Esophagus mucosa (tissue), 1 donor: ENCODE data around the gene MEGF9. TPM values are rescaled to one million over a fixed set of nuclear protein-coding genes. Genes with fewer than 3 reads are reported as not detected.

Experiments used
- ATAC-seq: fragments of 200-7000 bp; cut with Tn5 transposase; one replicate; pipeline ENCODE4 v1.9.1; 2020
- total RNA-seq: library from RNA; stranded (reverse); gene quantifications from one replicate; pipeline ENCODE4 v1.2.4, GENCODE V29; 2023
- donor health status: DM: yes; HTN: yes; CAD: no.

MEGF9 gene
- total RNA-seq, 1 donor from 2014 or later: 9.8 TPM

- peak; percentile 86 for ATAC-seq
Measured at GRCh38 chr9:120619751-120620655, 94.3 kb downstream of the MEGF9 start.

DNA sequence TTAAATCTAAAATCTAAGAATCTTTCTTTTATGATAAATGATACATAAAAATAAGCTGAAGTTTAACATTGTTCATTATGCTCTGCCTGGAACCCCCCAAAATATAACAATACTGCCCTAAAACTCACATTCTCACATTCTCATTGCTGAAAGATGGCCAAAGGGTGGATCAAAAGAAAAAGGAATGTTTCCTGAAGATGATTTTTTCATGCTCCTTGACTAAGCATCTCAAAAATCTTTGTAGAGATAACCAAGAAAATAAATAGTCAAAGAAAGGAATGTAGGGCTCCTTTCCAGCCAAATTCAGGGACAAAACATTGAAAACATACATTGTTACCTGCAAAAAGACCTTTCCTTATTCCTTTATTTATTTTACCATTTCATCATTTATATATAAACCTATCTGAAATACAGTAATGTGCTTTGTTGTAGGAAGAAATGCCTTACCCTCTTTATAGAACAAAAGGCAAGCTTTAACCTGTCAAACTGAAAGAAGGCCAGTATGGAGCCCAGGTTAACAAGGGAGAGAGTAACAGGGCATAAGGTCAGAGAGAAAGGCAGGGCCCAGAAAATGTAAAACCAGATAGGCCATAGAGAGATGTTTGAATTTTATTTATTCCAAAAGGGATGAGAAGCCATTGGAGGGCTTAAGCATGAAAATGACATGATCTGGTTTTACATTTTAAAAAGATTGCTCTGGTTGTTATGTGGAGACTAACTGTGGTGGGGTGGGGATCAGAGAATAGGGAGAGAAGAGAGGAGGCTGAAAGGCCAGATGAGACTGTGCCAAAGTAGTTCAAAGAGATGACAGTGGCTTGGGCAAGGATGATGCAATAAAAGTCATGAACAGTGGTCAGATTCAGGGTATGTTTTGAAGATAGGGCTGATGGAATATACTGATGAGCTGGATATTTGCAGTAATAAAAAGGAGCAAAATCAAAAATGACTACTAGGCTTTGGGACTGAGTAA is 97.0 kb downstream of the MEGF9 start:
- ATAC-seq: no peak

- no peak for ATAC-seq
Measured at GRCh38 chr9:120612218-120612617, 102.1 kb downstream of the MEGF9 start.

DNA sequence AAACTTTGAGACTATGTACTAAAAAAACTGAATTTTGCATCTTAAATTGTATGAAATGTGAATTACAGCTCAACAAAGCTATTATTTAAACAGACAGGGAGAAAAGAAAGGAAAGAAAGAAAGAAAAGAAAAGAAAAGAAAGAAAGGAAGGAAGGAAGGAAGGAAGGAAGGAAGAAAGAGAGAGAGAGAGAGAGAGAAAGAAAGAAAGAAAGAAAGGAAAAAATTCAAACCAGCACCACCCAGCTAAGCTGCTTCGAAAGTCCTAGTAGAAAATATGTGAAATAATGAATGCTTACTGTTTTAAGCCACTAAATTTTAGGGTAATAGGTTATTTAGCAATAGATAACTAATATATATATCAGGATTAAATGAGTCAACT is 102.6 kb downstream of the MEGF9 start:
- ATAC-seq: no peak

GRCh38 chr9:120610975-120611689 is 103.1 kb downstream of the MEGF9 start:
- no peak for ATAC-seq

DNA sequence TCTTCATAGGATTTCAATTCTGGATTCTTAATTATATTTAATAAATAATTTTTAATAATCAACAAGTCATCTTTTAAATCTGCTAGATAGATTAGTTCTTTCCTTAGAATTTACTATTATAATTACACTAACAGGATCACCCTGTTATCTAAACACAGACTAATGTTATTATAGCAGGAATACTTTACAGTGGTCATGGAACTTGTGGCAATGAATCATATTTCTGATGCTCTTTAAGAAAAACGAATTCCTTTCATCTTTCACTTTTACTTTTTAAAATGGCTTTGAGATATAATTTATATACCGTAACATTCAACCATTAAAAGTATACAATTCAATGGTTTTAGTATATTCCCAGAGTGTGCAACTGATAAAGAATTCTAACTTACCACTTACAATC is 104.6 kb downstream of the MEGF9 start:
- no peak for ATAC-seq

- ATAC-seq: no peak
Measured at GRCh38 chr9:120608421-120608820, 105.8 kb downstream of the MEGF9 start.

DNA sequence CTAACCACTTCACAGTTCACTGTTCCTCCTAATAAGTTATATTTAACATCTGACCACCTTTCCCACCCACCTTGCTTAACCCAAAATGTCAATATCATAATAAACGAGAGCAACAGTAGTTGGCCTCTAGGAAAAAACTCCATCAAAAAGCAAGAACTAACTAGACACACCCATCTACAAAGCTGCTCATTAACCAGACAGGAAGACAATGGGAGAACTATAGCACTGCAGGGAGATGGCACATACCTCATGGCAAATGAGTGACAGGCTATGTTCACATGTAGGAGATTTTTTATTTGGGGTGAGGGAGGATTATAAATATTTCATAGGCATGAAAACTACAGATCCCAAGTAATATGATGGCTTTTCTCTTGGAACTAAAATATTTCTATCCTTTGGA is 110.7 kb downstream of the MEGF9 start:
- ATAC-seq: no peak

DNA sequence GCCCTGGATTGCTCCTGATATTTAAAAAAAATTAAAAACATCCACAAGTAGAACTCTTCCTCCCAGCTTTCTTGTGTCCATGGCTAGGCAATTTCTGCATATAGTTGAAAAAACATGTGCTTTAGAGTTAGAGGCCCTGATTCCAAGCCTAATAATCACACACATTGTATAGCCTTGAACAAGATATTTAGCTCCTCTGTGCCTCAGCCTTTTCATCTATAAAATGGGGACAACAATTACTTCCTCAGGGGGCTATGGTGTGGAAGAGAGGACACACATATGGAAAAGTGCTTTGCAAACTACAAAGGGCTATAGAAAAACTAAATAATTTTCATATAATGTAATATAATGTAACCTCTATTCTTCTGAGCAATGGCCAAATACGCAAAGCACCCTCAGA is 111.3 kb downstream of the MEGF9 start:
- no peak for ATAC-seq

DNA sequence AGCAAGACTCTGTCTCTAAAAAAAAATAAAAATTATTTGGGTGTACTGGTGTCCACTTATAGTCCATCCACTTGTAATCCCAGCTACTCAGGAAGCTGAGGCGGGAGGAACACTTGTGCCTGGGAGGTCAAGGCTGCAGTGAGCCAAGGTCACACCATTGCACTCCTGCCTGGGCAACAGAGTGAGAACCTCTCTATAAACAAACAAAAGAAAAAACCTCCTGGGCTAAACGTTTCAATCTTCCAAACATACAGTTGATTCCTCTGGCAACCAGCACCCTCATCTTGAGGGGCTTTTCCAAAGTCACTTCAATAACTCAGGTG is 120.4 kb downstream of the MEGF9 start:
- ATAC-seq: no peak

GRCh38 chr9:120593250-120593954 is 120.9 kb downstream of the MEGF9 start:
- ATAC-seq: no peak

DNA sequence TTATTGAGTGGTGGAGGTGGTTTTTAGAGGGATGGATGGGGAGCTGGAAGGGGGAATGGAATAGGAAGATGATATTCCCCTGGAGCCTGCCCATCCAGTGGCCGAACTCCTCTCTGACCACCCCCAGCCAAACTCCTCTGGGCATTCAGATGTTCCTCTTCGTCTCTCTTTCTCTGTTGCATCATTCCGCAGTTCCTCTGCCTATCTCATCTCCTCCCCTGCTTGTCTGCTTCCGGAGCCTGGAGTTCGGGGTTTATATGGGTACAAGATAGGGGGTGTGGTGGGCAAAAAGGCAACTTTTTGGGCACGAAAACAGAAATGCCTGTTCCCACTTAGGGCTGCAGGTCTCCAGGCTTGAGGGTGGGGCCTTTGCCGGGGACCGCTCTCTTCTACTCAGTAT is 122.1 kb downstream of the MEGF9 start:
- no peak for ATAC-seq

DNA sequence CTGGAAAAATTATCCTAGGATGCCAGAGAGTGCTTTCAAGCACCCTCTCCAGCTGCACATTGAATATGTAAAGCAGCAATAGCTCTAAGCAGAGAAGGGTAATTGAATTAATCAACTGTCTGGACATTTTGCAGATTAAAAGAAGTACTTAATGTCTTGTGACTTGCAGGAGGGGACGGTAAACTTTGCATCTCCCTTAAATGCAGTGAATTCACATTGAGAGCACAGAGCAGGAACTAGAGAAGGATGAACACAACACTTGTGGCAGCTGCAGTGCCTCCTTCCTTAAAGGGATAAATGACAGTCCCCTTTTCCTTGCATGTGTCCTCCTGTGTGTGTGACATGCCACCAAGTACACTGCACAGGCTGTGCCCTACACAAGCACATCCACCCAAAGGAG is 126.9 kb downstream of the MEGF9 start:
- ATAC-seq: no peak

DNA sequence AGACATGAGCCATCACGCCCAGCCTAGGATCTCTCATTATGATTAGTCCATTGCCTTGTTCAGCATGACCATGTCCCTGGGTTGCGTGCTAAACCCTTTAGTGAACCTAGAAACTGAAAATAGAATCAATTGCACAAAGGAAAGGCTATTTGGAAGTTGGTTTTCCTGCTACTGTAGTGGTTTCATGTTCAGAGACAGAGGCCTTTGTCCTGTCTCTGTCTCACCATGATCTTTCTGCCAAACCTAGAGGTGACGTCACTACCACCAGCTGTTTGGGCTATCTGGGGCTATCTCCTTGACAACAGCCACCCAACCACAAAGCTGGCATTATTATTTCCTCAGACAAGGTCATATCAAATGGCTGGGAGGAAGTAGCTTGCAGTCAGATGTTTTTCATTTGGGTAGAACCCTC is 130.3 kb downstream of the MEGF9 start:
- ATAC-seq: no peak

DNA sequence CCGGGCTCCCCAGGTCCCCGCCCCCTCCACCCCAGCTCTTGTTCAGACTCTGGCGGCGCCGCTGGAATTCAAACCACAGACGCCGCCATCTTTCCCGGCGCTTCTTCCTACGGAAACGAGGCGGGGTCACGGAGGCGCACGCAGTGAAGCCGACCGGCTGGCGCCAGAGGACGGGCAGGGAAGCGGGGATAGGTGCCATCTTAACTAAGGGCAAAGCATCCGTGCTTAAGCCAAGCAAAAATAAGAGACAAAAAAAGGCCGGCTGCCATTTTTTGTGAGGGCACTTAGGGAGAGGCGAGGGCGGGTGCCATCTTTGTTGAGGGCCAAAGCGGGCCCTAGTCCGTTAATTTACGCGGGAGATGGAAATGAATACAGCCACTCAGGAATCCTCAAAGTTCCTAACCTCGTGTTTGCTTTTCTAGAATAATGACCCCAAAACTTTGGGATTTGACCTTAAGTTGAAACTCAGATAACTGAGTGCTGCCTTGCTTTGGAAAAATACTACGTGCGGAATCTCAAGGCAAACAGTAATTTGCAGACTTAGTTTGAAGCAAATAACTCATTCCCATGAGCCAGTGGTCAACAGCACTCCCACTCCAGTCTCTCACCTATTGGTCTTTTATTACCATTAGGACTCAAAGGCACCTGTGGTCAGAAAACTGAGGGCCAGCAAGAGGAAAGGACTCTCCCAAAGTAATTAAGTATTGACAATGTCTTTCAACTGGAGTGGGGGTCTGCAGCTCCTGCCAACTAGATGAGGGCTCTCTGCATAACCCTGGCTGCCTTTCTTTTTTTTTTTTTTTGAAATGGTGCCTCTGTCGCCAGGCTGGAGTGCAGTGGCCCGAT is 134.0 kb downstream of the MEGF9 start, which contains the start of gene CDK5RAP2:
Gene CDK5RAP2 (minus strand): TSS at position 117 of the 846 bp plus-strand sequence. CDS start 189 bp downstream, outside the sequence.
- ATAC-seq: peak; percentile 98

- no peak for ATAC-seq
Measured at GRCh38 chr9:120579139-120580050, 134.9 kb downstream of the MEGF9 start.

- ATAC-seq: no peak
Measured at GRCh38 chr9:120574473-120574872, 139.8 kb downstream of the MEGF9 start.

DNA sequence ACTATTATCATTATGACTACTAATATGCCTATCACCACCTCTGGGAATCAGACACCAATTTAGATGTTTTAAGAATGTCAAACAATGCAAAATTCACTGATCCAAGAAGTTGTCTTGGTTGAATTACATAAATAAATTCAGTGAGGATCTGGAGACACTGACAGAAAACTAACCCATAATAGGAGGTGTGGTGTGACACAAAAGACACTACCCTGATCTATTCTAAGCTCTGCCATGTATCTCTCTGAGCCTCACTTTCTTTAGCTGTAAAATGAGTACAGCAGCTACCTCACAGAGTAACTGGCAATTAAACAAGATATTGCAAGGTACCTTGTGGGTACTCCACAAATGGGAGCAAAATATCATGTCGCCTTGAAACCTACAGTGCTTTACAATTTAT is 141.8 kb downstream of the MEGF9 start:
- no peak for ATAC-seq

DNA sequence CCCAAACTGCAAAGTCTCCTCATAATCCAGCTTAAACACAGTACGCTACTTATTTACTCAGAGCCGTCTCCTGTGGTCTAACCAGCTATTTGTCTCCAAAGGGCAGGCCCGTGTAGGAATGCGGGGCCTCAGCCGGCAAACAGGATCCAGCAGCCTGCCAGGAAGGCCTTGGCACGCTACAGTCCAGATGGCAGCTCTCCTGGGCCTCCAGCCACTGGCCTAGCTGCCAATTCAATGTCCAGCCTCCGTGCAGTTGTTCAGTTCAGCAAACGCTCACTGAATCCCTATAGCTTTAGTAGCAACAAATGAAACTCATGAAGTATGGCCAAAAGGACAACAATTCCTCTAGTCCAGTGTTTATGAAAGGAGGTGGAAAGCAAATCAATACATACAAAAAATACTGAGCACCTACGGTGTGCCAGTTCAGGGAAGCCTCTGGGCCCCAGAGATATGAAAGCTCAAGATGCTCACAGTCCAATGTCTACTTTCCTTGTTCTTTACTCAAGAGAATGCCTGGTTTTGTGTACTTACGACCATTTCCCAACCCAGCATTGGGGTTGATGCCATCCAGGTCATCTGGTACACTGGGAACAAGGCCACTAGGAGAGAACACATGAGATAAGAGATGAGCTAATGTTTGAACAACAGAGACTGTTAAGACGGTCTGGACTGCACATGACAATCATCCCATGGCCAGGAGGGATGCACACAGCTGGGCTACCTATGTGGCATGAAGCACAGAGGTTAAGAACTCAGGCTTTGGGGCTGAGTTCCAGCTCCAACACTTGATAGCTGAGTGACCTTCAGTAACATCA is 142.6 kb downstream of the MEGF9 start:
- ATAC-seq: no peak
